Psoas muscle (tissue), 8 donors: ENCODE measurements around the gene PRR5L. TPM values are rescaled to one million over a fixed set of nuclear protein-coding genes. Genes with fewer than 3 reads are reported as not detected.

Experiments
- ATAC-seq, 4 donors: fragments of 200-7000 bp; cut with Tn5 transposase; one replicate each; pipeline ENCODE4 v1.9.1; 2020; ENCODE audit warnings: moderate library complexity in 3 of 4, mild to moderate bottlenecking in 2 of 4
- DNase-seq, 2 donors: peaks; one replicate each; pipeline ENCODE4 v3.0.0-alpha.2; 2020
- H3K27ac ChIP-seq: fragments of 200-600 bp; one replicate; pipeline ENCODE4 v1.8.0; 2022
- H3K27me3 ChIP-seq, 3 donors: fragments of 200-600 bp in 1 of 3; one replicate each; pipeline versions ENCODE4 v1.6.1 to v1.8.0; 2013 to 2022; ENCODE audit warnings: low read length in 2 of 3, mild to moderate bottlenecking in 2 of 3, moderate library complexity in 1 of 3; ENCODE audit not compliant: insufficient read depth in 3 of 3
- H3K36me3 ChIP-seq, 2 donors: fragments of 200-600 bp in 1 of 2; one replicate each; pipeline versions ENCODE4 v1.6.1 to v1.8.0; 2013 to 2022; ENCODE audit warnings: low read depth in 1 of 2, mild to moderate bottlenecking in 1 of 2, moderate library complexity in 1 of 2; ENCODE audit not compliant: insufficient read depth in 1 of 2
- H3K4me1 ChIP-seq: fragments of 200-600 bp; one replicate; pipeline ENCODE4 v1.8.0; 2022
- H3K4me3 ChIP-seq: fragments of 200-600 bp; one replicate; pipeline ENCODE4 v1.8.0; 2022; ENCODE audit warnings: mild to moderate bottlenecking
- H3K9me3 ChIP-seq: fragments of 200-600 bp; one replicate; pipeline ENCODE4 v1.8.0; 2022
- CTCF ChIP-seq: fragments of 200-600 bp; IDR thresholded peaks from one replicate; pipeline ENCODE4 v1.8.0; 2022; ENCODE audit warnings: antibody characterized with exemption
- WGBS, 3 donors: extraction: QIAGEN DNeasy Blood & Tissue Kit; methylation state at CpG; one replicate each; pipeline versions ENCODE4 v1.1.6 to v1.1.7; 2013; 5-methylcytosine and 5-hydroxymethylcytosine counted together
- intact Hi-C, 2 donors: fragments of 100-400 bp; cut with DNase I; formaldehyde crosslinking; loops; one replicate each; pipeline versions ENCODE4 v1.11.0 to v1.14.2; 2022
- polyA plus RNA-seq, 3 donors: library from polyadenylated mRNA; stranded (reverse); fragments of 200-250 nt; gene quantifications; one replicate each; pipeline ENCODE4 v1.2.3, GENCODE V29; 2013
- total RNA-seq, 4 donors: library from RNA; stranded (reverse); fragmentation: NEBNext Ultra II Directional in 2 of 4; extraction: Animal tissue kit (Norgen Biotek cat#: 25700) in 2 of 4; gene quantifications; one replicate each; pipeline versions ENCODE4 v1.2.1 to v1.2.4, GENCODE V29; 2021 to 2023
- donor health status: healthy with polysubstance abuse.
- donor health status: DM: no; HTN: no; CAD: no; lungs with moderate emphysema.
- donor health status: Bipolar disorder and iron deficiency.
- donor health status: healthy.
- donor health status: DM: yes; HTN: yes; CAD: no.
- donor health status: DM: no; HTN: no; CAD: no.
- donor health status: DM: no; HTN: no; CAD: no.
- donor health status: DM: yes; HTN: yes; CAD: no.

The PRR5L gene
- total and polyA plus RNA-seq, 7 donors: 0.39 to 2.5 (median 0.86) TPM

GRCh38 chr11:36388071-36388470 lies 92.0 kb downstream of the PRR5L start:
- TF ChIP-seq CTCF: no peak
- WGBS, 3 donors: 89 to 95% (median 92%) methylated on average over 2 of the region's 2 CpGs
- H3K36me3 ChIP-seq: no peaks in the 10 kb centered on the region
- H3K27me3 ChIP-seq: no peaks in the 10 kb centered on the region
- no peak overlapping the region for H3K4me3 ChIP-seq
- no peaks in the 10 kb centered on the region for H3K9me3 ChIP-seq
- no peak overlapping the region for H3K27ac ChIP-seq
- intact Hi-C loops: loop anchor here in 1 of 2 donors (10.0 kb wide), 1 partner anchor 47 kb away; no protein-coding TSS in a partner anchor
- ATAC-seq: no peak
- DNase-seq: no peak
- H3K4me1 ChIP-seq: no peaks in the 10 kb centered on the region

- Histone ChIP-seq H3K4me3 (no peak overlapping the region), H3K27ac (no peak overlapping the region), H3K9me3 (no peaks in the 10 kb centered on the region), H3K36me3 (no peaks in the 10 kb centered on the region), H3K27me3 (no peaks in the 10 kb centered on the region), H3K4me1 (no peaks in the 10 kb centered on the region)
- WGBS, 3 donors: 90 to 93% (median 93%) methylated on average over 7 of the region's 7 CpGs
- DNase-seq (no peak), ATAC-seq (no peak)
- no peak for TF ChIP-seq CTCF
- intact Hi-C loops: loop anchor here in 1 of 2 donors (10.0 kb wide), 1 partner anchor 46 kb away; no protein-coding TSS in a partner anchor
Observed at GRCh38 chr11:36388951-36389350, 92.9 kb downstream of the PRR5L start.

- Histone ChIP-seq H3K36me3 (no peaks in the 10 kb centered on the region), H3K27ac (no peak overlapping the region), H3K4me3 (no peak overlapping the region), H3K9me3 (no peaks in the 10 kb centered on the region), H3K27me3 (no peaks in the 10 kb centered on the region), H3K4me1 (no peaks in the 10 kb centered on the region)
- intact Hi-C loops: loop anchor here in 1 of 2 donors (10.0 kb wide), 1 partner anchor 45 kb away; no protein-coding TSS in a partner anchor
- ATAC-seq: no peak
- 95 to 98% (median 96%) methylated on average over 4 of the region's 4 CpGs for WGBS, 3 donors
- TF ChIP-seq CTCF: no peak
- DNase-seq: no peak
Observed at GRCh38 chr11:36389811-36390210, 93.7 kb downstream of the PRR5L start.

- intact Hi-C loops: no loop called here
- Histone ChIP-seq H3K36me3 (no peaks in the 10 kb centered on the region), H3K27ac (no peak overlapping the region), H3K4me3 (no peak overlapping the region), H3K4me1 (no peaks in the 10 kb centered on the region), H3K27me3 (no peaks in the 10 kb centered on the region), H3K9me3 (no peaks in the 10 kb centered on the region)
- DNase-seq (no peak), ATAC-seq (no peak)
- no peak for TF ChIP-seq CTCF
- WGBS, 3 donors: 29 to 44% (median 43%) methylated on average over 4 of the region's 4 CpGs
Observed at GRCh38 chr11:36390963-36391471, 94.9 kb downstream of the PRR5L start.

GRCh38 chr11:36392196-36392595 lies 96.1 kb downstream of the PRR5L start:
- TF ChIP-seq CTCF: no peak
- Histone ChIP-seq H3K36me3 (no peaks in the 10 kb centered on the region), H3K27me3 (no peaks in the 10 kb centered on the region), H3K27ac (no peak overlapping the region), H3K9me3 (no peaks in the 10 kb centered on the region), H3K4me3 (no peak overlapping the region), H3K4me1 (no peaks in the 10 kb centered on the region)
- DNase-seq (no peak), ATAC-seq (no peak)
- WGBS, 3 donors: 96 to 97% (median 97%) methylated on average over 2 of the region's 2 CpGs
- intact Hi-C loops: no loop called here
